NT2/D1 (cell line): ENCODE data around the gene KLK13.

Source experiments
- SUZ12 ChIP-seq: IDR thresholded peaks from 2 replicates; pipeline ENCODE4 v1.6.1; 2011; ENCODE audit not compliant: insufficient read length, insufficient read depth; ENCODE audit errors: extremely low read depth
- YY1 ChIP-seq: IDR thresholded peaks from 2 replicates; pipeline ENCODE4 v1.6.1; 2011; ENCODE audit not compliant: insufficient read length, insufficient read depth
- ZNF274 ChIP-seq: IDR thresholded peaks from 2 replicates; pipeline ENCODE4 v1.6.1; 2011; ENCODE audit warnings: mild to moderate bottlenecking, low read depth, low read length

GRCh38 chr19:51093101-51093500 lies 28.2 kb upstream of the KLK13 start:
- TF ChIP-seq YY1 (no peak), SUZ12 (no peak), ZNF274 (no peak)
